GM19328 (cell line): Measurements from ENCODE around the gene CREB3.

Source experiments
- ATAC-seq: cut with Tn5 transposase; IDR thresholded peaks from one replicate; pipeline ENCODE4 v1.9.1; 2021; ENCODE audit warnings: mild to moderate bottlenecking, moderate library complexity; ENCODE audit not compliant: unreplicated experiment

Gene CREB3

DNA sequence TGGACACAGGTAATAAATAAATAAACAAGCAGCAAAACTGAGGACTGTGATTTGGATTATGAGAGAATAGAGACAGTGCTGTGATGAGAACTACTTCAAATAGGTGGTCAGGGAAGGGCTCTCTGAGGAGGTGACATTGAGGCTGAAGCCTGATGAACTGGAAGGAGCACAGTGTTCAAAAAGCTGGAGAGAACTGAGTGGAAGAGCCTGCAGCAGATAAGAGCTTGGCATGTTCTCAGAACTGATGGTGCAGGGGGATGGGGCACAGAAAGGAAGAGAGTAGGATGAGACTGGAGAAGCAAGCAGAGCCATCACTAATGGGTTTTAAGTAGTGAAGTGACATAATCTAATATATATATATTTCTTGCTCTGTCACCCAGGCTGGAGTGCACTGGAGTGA, 31.5 kb upstream of the CREB3 start:
- ATAC-seq = no peak

DNA sequence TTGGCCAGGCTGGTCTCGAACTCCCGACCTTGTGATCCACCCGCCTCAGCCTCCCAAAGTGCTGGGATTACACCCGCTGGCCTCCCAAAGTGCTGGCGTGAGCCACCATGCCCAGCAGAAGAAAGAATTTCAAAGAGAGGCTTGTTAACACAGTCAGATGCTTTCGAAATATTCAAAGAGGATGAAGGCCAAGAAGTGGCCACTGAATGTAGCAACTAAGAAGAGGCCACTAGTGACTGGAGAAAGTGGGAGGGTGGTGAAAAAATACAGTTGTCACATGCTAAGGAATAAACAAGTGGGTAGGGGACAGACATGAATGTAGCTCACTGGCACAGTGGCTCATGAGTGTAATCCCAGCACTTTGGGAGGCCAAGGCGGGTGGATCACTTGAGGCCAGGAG, 29.8 kb upstream of the CREB3 start:
- ATAC-seq = no peak

- ATAC-seq = no peak
These were observed 28.4 kb upstream of the CREB3 start for GRCh38 chr9:35703906-35704672.

GRCh38 chr9:35705372-35705771, 27.1 kb upstream of the CREB3 start:
- ATAC-seq = no peak

- ATAC-seq = no peak
These were observed 26.5 kb upstream of the CREB3 start for GRCh38 chr9:35705836-35706430.

DNA sequence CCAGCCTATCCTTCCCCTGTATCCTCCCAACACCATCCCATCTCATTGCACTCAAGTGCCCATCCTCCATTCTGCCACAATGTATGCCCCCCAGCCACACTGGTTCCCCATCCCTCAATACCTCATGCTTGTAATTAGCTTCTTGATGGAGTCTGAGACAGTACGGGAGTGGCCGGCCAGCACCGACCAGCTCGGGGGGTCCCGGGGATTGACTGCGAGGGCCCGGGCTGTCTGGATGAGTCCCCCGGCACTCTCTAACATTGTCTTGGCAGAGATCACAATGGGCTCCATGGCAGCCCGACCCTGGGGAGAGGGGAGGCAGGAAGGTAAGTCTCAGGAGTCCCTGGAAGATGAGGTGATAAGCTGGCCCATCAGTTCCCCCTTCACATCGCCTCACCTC, 25.5 kb upstream of the CREB3 start:
- no peak for ATAC-seq

- no peak for ATAC-seq
These were observed 24.3 kb upstream of the CREB3 start for GRCh38 chr9:35708146-35708545.

DNA sequence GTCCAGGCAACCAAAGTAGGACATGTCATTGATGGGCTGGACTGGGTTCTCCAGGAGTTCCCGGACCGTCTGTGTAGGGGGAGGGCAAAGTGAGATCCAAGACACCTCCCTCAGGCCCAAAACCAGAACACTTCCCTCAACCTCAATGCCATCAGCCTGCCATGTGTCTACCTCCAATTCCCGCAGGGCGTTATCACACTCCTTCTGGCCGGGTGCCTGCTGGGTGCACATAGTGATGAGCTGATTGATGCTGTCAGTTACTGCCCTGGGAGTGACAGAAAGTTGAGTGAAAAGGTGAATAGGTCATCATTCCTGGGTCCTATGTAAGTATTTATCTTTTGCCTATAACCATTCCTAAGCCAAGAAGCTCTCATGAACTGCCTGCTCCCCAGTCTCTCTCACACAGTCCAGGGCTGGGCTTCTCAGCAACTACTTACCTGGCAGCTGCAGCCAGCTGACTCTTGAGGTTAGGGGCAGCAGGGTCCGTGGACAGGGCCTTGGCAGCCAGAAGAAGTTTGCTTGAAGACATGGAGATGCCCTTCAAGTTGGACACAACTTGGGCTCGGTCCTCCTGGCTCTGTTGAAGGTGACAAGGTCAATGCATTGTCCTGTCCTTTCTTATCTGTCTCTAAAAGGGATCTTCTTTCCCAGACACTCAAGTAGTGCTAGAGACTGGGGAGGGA, 21.5 kb upstream of the CREB3 start:
- no peak for ATAC-seq

DNA sequence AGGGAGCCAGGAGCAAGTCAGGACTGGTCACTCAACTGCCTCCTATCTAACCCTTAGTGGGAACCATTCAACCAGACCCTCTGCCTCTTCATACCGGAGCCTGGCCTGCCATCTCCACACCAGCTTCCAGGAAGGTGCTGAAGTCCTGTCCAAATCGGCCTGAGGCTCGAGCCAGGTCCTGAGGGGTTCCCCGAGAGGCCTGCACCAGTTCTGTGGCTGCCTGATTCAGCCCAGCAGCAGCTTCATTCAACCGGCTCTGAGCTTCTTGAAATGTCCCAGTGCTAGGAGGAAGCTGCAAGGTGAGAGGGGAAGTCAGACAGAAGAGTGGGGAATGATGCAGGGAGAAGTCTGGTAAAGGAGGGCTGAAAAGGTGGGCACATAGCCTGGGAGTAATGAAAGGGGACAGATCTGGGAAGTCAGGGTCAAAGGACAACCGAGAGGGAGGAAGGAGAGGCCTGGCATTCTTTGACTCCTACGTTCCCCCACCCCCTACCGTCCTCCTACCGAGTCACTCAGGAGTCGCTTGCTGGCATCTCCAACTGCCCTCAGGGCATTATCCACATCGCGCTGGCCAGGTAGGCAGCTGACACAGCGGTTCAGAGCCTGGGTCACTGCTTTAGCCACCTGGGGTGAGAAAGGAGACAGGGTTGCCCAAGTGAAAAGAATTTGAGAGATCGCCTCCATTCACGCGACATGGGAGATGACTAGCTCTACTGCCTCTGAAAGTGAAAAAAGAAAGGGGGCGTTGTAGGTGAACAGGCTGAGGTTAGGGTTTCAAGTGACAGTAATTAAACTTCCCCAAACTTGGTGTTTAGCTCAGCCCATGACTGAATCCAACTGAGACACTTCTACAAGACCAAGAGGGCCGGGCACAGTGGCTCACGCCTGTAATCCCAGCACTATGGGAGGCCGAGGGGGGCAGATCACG, 20.7 kb upstream of the CREB3 start:
- ATAC-seq = no peak

- ATAC-seq = no peak
These were observed 19.6 kb upstream of the CREB3 start for GRCh38 chr9:35712762-35713400.

- no peak for ATAC-seq
These were observed 18.9 kb upstream of the CREB3 start for GRCh38 chr9:35713578-35713977.

GRCh38 chr9:35714123-35714522, 18.3 kb upstream of the CREB3 start:
- ATAC-seq = no peak

GRCh38 chr9:35714579-35715252, 17.8 kb upstream of the CREB3 start:
- no peak for ATAC-seq

DNA sequence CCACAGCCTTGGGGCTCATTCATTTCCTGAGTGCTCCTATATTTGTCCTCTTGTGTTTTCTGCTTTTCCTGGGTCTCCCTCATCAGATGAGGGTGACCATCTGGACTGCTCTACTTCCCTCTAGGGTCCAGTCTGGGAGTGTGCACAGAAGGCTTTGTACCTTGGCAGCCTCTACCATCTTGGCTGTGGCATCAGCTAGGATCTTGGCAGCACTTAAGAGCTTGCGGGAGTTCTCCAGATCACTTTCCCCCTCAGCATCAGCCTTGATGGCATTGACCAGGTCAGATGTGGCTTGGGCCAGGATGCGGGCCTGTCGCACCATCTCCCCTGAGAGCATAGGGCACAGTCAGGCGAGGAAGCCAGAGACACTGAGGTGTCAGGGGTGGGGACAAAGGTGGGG, 16.2 kb upstream of the CREB3 start:
- ATAC-seq = no peak

DNA sequence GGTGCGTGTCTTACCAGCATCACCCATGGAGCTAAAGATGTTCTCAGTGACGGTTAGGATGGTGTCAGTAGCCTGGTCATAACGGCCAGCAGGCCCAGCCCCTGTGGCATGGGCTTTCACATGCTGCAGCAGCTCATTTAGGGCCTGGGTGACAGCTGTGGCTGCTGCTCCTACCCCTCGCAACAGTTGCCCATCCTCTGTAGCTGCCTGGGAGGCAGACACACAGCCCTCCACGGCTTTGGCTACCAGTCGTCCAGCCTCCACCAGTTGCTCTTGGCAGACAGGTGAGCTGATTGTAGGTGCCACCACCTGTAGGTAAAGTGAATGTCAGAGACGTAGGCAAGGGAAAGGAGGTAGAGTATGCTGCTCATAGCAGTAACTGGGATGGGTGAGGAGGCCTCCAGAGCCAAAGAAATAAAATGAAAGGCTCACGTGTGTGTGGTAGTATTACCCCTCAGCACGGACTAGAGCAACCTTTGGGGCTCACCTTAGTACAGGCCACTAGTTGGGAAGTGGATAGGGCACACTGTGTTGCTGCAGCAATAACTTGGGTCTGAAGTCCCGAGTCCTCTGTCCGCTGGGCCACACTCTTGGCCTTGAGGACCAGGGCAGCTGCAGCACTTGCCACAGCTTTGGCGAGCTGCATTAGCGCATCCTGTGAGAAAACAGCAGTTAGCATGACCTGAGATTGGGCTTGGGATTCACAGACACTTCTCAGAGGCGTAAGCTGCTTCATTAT, 15.2 kb upstream of the CREB3 start:
- no peak for ATAC-seq

GRCh38 chr9:35718721-35719511, 13.6 kb upstream of the CREB3 start:
- no peak for ATAC-seq

DNA sequence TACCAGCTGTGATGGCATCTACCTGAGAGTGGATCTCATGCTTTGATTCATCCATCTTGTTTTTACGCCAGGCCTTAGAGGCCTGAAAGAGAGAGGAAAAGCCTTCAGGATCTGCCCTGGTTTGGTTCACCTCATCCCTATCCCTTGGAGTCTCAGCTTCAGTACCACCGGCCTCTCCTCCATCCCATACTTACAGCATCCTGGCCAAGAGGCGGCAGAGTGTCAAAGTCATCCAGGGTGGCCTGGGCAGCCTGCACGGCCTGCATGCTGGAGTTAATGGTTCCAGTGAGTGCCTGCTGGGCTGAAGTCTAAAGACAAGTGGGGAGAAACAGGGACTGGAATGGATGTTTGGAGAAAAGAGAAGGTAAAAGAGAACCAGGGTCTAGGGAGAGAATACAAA, 12.9 kb upstream of the CREB3 start:
- ATAC-seq = no peak

- no peak for ATAC-seq
These were observed 9.0 kb upstream of the CREB3 start for GRCh38 chr9:35723426-35723825.

DNA sequence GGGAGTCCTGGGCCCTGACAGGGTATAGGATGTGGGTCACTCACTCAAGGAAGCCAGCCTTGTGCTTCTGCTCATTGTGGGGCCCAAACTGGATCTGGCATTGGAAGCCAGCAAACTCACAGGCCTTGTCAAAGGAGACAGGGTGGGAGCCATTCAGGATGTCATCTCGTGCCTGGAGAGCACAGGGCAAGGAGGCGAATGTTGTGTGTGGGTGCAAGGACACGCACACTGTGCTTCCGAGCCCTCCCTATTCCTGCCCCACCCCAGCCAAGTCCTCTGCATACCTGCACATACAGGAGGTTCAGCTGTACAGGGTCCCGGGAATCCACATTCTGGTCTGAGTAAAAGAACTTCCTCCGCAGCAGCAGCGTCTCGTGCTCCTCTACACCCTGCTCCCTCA, 8.6 kb upstream of the CREB3 start:
- ATAC-seq = no peak
